HCT116 (cell line): ENCODE data around the gene IPP. TPM values are rescaled to one million over a fixed set of nuclear protein-coding genes. Genes with fewer than 3 reads are reported as not detected.

ENCODE experiments used
- ATAC-seq: fragments of 200-7000 bp; cut with Tn5 transposase; 2 replicates; pipeline ENCODE4 v1.9.1; 2020; ENCODE audit warnings: mild to moderate bottlenecking, moderate library complexity
- BruUV-seq: library from RNA; stranded (reverse); fragments of 400-500 nt; replicated peaks from 2 replicates; lab custom pipeline; 2021; lab: Mats Ljungman, UMichigan
- CTCF ChIA-PET: fragments of 300-600 bp; sonication (Branson Sonifier 250); formaldehyde crosslinking; loops from one replicate; lab custom pipeline; 2021; ENCODE audit warnings: antibody characterized with exemption; lab: Charles Lee
- POLR2A ChIA-PET: fragments of 300-600, 350-600 bp; sonication (Branson Sonifier 250); formaldehyde crosslinking; loops from one replicate; lab custom pipeline; 2021; ENCODE audit warnings: antibody characterized with exemption; lab: Charles Lee
- RAD21 ChIA-PET, 2 experiments: fragments of 300-600 bp; sonication (Branson Sonifier 250); formaldehyde crosslinking; loops; one replicate each; lab custom pipeline; 2023; ENCODE audit warnings: low total read pairs in 2 of 2; ENCODE audit not compliant: uncharacterized antibody in 2 of 2, unreplicated experiment in 2 of 2, low non-redundant PET in 1 of 2; lab: Charles Lee
- DNase-seq: peaks from one replicate; pipeline ENCODE4 v3.0.0-alpha.2; 2010; ENCODE audit warnings: low read depth, low spot score
- H2AFZ ChIP-seq: fragments of 200-600 bp; shearing (Covaris generic), sonication (generic); 2 replicates; pipeline ENCODE4 v1.6.1; 2017; ENCODE audit warnings: low read depth, mixed run types, mixed read lengths, antibody characterized with exemption, low read length; ENCODE audit not compliant: poor library complexity, severe bottlenecking
- H3K27ac ChIP-seq: 2 replicates; pipeline ENCODE4 v1.5.1; 2012; ENCODE audit warnings: low read depth, low read length
- H3K27me3 ChIP-seq: fragments of 200-600 bp; sonication (generic); 2 replicates; pipeline ENCODE4 v1.6.1; 2016; ENCODE audit warnings: mixed run types, low read length, mixed read lengths; ENCODE audit not compliant: insufficient read depth
- H3K36me3 ChIP-seq, 2 experiments: fragments of 200-500 bp in 1 of 2; fragments of 200-600 bp in 1 of 2; sonication (Bioruptor generic) in 1 of 2; sonication (generic) in 1 of 2; 2 replicates each; pipeline versions ENCODE4 v1.5.1 to v1.6.1; 2014 to 2016; ENCODE audit warnings: low read length in 2 of 2, inconsistent platforms in 1 of 2, mixed read lengths in 1 of 2, mixed run types in 1 of 2; ENCODE audit not compliant: insufficient read depth in 2 of 2, control insufficient read depth in 1 of 2
- H3K4me1 ChIP-seq, 2 experiments: fragments of 200-600 bp in 1 of 2; sonication (generic) in 1 of 2; 2 replicates each; pipeline versions ENCODE4 v1.5.1 to v1.6.1; 2012 to 2017; ENCODE audit warnings: low read length in 2 of 2, inconsistent platforms in 1 of 2, mild to moderate bottlenecking in 1 of 2, mixed read lengths in 1 of 2, mixed run types in 1 of 2, moderate library complexity in 1 of 2; ENCODE audit not compliant: insufficient read depth in 2 of 2, control insufficient read depth in 1 of 2
- H3K4me2 ChIP-seq: fragments of 200-600 bp; sonication (generic); 2 replicates; pipeline ENCODE4 v1.6.1; 2017; ENCODE audit warnings: mixed run types, low read length, mixed read lengths
- H3K4me3 ChIP-seq, 2 experiments: fragments of 200-600 bp in 1 of 2; sonication (generic) in 1 of 2; replicated peaks in 1 of 2; 2 replicates each; pipeline ENCODE4 v1.5.1; 2011 to 2016; ENCODE audit warnings: low read length in 2 of 2, control low read depth in 1 of 2, low read depth in 1 of 2, mild to moderate bottlenecking in 1 of 2, mixed read lengths in 1 of 2, mixed run types in 1 of 2
- H3K79me2 ChIP-seq: fragments of 200-600 bp; sonication (generic); 2 replicates; pipeline ENCODE4 v1.6.1; 2017; ENCODE audit warnings: mild to moderate bottlenecking, mixed run types, low read length, moderate library complexity, mixed read lengths; ENCODE audit not compliant: insufficient read depth
- H3K9ac ChIP-seq: fragments of 200-600 bp; sonication (generic); 2 replicates; pipeline ENCODE4 v1.6.1; 2016; ENCODE audit warnings: low read length, mixed read lengths
- H3K9me2 ChIP-seq: fragments of 200-600 bp; sonication (generic), shearing (Covaris generic); 2 replicates; pipeline ENCODE4 v1.6.1; 2017; ENCODE audit warnings: mixed run types, mild to moderate bottlenecking, moderate library complexity; ENCODE audit not compliant: insufficient read depth
- H3K9me3 ChIP-seq, 2 experiments: fragments of 200-500 bp in 1 of 2; fragments of 200-600 bp in 1 of 2; sonication (Bioruptor generic) in 1 of 2; sonication (generic) in 1 of 2; 2 replicates each; pipeline ENCODE4 v1.6.1; 2014 to 2017; ENCODE audit warnings: low read length in 2 of 2, mixed read lengths in 2 of 2, inconsistent platforms in 1 of 2, low read depth in 1 of 2, mild to moderate bottlenecking in 1 of 2, mixed run types in 1 of 2, moderate library complexity in 1 of 2; ENCODE audit not compliant: control insufficient read depth in 1 of 2, insufficient read depth in 1 of 2
- H4K20me1 ChIP-seq: fragments of 200-600 bp; sonication (generic), shearing (Covaris generic); 2 replicates; pipeline ENCODE4 v1.6.1; 2017; ENCODE audit warnings: mixed run types, mild to moderate bottlenecking, moderate library complexity; ENCODE audit not compliant: insufficient read depth
- CBX3 ChIP-seq: IDR thresholded peaks from 2 replicates; pipeline ENCODE4 v1.6.1; 2012; ENCODE audit warnings: low read depth
- EGR1 ChIP-seq: IDR thresholded peaks from 2 replicates; pipeline ENCODE4 v1.6.1; 2012; ENCODE audit warnings: low read depth
- ELF1 ChIP-seq: IDR thresholded peaks from 2 replicates; pipeline ENCODE4 v1.6.1; 2012; ENCODE audit warnings: low read depth, borderline replicate concordance
- EZH2phosphoT487 ChIP-seq: fragments of 200-600 bp; IDR thresholded peaks from 2 replicates; pipeline ENCODE4 v1.6.1; 2018; ENCODE audit warnings: antibody characterized with exemption, borderline replicate concordance
- FOSL1 ChIP-seq: IDR thresholded peaks from 2 replicates; pipeline ENCODE4 v1.6.1; 2012; ENCODE audit warnings: low read depth
- POLR2A ChIP-seq: IDR thresholded peaks from 2 replicates; pipeline ENCODE4 v1.7.0; 2011; ENCODE audit warnings: borderline replicate concordance; ENCODE audit not compliant: insufficient read depth, insufficient read length; ENCODE audit errors: extremely low read depth
- POLR2AphosphoS5 ChIP-seq: IDR thresholded peaks from 2 replicates; pipeline ENCODE4 v1.6.1; 2011; ENCODE audit warnings: mild to moderate bottlenecking, low read depth, low read length, moderate library complexity
- SP1 ChIP-seq: IDR thresholded peaks from 2 replicates; pipeline ENCODE4 v1.6.1; 2012; ENCODE audit warnings: low read depth
- TCF7L2 ChIP-seq: IDR thresholded peaks from 2 replicates; pipeline ENCODE4 v1.7.0; 2011; ENCODE audit warnings: borderline replicate concordance, inconsistent platforms; ENCODE audit not compliant: insufficient read depth, insufficient read length; ENCODE audit errors: extremely low read depth
- ZNF274 ChIP-seq: fragments of 200-500 bp; sonication (Bioruptor generic); IDR thresholded peaks from 2 replicates; pipeline ENCODE4 v1.6.1; 2014; ENCODE audit warnings: mild to moderate bottlenecking, low read depth, low read length, inconsistent platforms
- intact Hi-C: fragments of 100-400 bp; cut with micrococcal nuclease; formaldehyde crosslinking; loops from 2 replicates; pipeline ENCODE4 v1.10.0; 2022
- total RNA-seq: library from RNA; stranded (reverse); gene quantifications from one replicate; pipeline ENCODE4 v1.2.1, GENCODE V29; 2021; ENCODE audit not compliant: unreplicated experiment
- TF ChIP-seq, protein P1 (sequence below): IDR thresholded peaks from 2 replicates; pipeline ENCODE4 v1.6.1; 2012; ENCODE audit warnings: low read depth
- TF ChIP-seq, protein P2 (sequence below), 3 experiments: fragments of 200-600 bp in 1 of 3; sonication (generic) in 1 of 3; IDR thresholded peaks in 2 of 3; conservative IDR thresholded peaks in 1 of 3; 2 replicates each; pipeline ENCODE4 v1.5.1; 2012 to 2017; ENCODE audit warnings: low read depth in 2 of 3, low read length in 2 of 3, antibody characterized with exemption in 1 of 3, borderline replicate concordance in 1 of 3, control low read depth in 1 of 3, mild to moderate bottlenecking in 1 of 3, mixed read lengths in 1 of 3, mixed run types in 1 of 3, moderate library complexity in 1 of 3; ENCODE audit not compliant: insufficient read depth in 1 of 3

The IPP gene
- total RNA-seq, 1 experiment from 2014 or later: 13.8 TPM

DNA sequence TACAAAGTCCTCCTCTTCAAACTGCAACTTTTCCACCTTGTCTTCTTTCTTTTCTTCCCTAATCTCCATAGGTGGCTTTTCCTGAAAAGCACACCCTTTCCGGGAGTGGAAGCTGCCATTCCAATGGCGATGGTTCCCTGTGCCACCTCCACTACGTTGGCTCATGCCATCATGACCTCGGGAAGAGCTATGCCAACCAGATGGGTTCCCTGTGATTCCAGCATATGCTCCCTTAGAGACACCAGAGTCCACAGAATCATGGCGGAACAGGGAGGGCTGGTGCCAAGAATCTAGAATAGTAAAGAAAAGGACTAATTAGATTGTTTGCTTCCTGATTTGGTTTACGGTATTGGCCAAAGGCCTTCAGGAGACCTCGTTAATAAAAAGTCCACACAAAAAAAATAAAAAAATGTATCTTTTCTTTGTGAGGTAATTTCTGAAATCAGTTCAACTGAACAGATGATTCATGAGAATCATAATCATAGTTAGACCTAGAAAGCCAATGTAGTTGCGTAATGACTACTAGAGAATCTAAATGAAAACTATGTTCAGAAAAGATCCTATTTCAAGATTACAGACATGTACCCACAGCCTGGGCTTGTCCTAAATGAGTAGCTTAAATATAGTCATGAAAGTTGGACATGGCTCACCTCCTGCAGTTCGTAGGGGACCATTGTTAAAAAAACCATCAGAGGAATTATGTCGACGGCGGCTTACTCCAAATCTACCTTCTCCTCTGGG is 95.7 kb downstream of the IPP start:
- ChIA-PET CTCF (no interaction called here), POLR2A (no interaction called here), RAD21 (no interaction called here)
- H2AFZ ChIP-seq: no peak overlapping the region
- no peaks in the 10 kb centered on the region for H3K9me3 ChIP-seq
- no peak overlapping the region for H3K9ac ChIP-seq
- no peaks in the 10 kb centered on the region for H3K27me3 ChIP-seq
- no peak overlapping the region for H3K4me2 ChIP-seq
- peaks cover 63 to 74% of the 10 kb centered on the region in 2 experiments for H3K36me3 ChIP-seq
- H3K9me2 ChIP-seq: no peaks in the 10 kb centered on the region
- intact Hi-C loops: no loop called here
- H3K79me2 ChIP-seq: peaks cover 41% of the 10 kb centered on the region
- ATAC-seq: no peak
- H3K27ac ChIP-seq: no peak overlapping the region
- no peaks in the 10 kb centered on the region for H4K20me1 ChIP-seq
- no peak overlapping the region for H3K4me3 ChIP-seq
- BruUV-seq: no TSS peak
- no peaks in the 10 kb centered on the region for H3K4me1 ChIP-seq
- no peak for DNase-seq
- TF ChIP-seq ELF1 (no peak), CBX3 (no peak), FOSL1 (no peak), EZH2phosphoT487 (no peak), POLR2A (no peak), TCF7L2 (no peak), SP1 (no peak), EGR1 (no peak), ZNF274 (no peak), POLR2AphosphoS5 (no peak)
- TF ChIP-seq, protein P1, sequence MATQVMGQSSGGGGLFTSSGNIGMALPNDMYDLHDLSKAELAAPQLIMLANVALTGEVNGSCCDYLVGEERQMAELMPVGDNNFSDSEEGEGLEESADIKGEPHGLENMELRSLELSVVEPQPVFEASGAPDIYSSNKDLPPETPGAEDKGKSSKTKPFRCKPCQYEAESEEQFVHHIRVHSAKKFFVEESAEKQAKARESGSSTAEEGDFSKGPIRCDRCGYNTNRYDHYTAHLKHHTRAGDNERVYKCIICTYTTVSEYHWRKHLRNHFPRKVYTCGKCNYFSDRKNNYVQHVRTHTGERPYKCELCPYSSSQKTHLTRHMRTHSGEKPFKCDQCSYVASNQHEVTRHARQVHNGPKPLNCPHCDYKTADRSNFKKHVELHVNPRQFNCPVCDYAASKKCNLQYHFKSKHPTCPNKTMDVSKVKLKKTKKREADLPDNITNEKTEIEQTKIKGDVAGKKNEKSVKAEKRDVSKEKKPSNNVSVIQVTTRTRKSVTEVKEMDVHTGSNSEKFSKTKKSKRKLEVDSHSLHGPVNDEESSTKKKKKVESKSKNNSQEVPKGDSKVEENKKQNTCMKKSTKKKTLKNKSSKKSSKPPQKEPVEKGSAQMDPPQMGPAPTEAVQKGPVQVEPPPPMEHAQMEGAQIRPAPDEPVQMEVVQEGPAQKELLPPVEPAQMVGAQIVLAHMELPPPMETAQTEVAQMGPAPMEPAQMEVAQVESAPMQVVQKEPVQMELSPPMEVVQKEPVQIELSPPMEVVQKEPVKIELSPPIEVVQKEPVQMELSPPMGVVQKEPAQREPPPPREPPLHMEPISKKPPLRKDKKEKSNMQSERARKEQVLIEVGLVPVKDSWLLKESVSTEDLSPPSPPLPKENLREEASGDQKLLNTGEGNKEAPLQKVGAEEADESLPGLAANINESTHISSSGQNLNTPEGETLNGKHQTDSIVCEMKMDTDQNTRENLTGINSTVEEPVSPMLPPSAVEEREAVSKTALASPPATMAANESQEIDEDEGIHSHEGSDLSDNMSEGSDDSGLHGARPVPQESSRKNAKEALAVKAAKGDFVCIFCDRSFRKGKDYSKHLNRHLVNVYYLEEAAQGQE: no peak
- TF ChIP-seq, protein P2, sequence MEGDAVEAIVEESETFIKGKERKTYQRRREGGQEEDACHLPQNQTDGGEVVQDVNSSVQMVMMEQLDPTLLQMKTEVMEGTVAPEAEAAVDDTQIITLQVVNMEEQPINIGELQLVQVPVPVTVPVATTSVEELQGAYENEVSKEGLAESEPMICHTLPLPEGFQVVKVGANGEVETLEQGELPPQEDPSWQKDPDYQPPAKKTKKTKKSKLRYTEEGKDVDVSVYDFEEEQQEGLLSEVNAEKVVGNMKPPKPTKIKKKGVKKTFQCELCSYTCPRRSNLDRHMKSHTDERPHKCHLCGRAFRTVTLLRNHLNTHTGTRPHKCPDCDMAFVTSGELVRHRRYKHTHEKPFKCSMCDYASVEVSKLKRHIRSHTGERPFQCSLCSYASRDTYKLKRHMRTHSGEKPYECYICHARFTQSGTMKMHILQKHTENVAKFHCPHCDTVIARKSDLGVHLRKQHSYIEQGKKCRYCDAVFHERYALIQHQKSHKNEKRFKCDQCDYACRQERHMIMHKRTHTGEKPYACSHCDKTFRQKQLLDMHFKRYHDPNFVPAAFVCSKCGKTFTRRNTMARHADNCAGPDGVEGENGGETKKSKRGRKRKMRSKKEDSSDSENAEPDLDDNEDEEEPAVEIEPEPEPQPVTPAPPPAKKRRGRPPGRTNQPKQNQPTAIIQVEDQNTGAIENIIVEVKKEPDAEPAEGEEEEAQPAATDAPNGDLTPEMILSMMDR (IDR thresholded peaks at IDR 0.05 in 2 of 3, conservative IDR thresholded peaks at IDR 0.05 in 1 of 3; ENCODE audit: borderline replicate concordance in 1 of 3, insufficient read depth in 1 of 3, low read depth in 2 of 3, low read length in 2 of 3): no peak

Other genes with a start within 250 kb of the IPP start
- gene PRDX1, start 228.8 kb downstream of the IPP start, total RNA-seq: 1,171 TPM
- gene AKR1A1, start 199.8 kb downstream of the IPP start, total RNA-seq: 199 TPM
- 185 TPM for gene NASP, start 166.6 kb downstream of the IPP start, total RNA-seq
- 2.4 TPM for gene CCDC17, start 126.6 kb downstream of the IPP start, total RNA-seq
- 110 TPM for gene GPBP1L1, start 64.1 kb downstream of the IPP start, total RNA-seq
- 39.3 TPM for gene TMEM69, start 62.5 kb downstream of the IPP start, total RNA-seq
- gene MAST2, start 53.0 kb upstream of the IPP start, total RNA-seq: 41.9 TPM